GM18502 (cell line): Measurements from ENCODE around the gene ERICH3.

Experiments
- ATAC-seq: cut with Tn5 transposase; IDR thresholded peaks from one replicate; pipeline ENCODE4 v1.9.1; 2021; ENCODE audit warnings: mild to moderate bottlenecking; ENCODE audit not compliant: unreplicated experiment, poor library complexity

The ERICH3 gene

DNA sequence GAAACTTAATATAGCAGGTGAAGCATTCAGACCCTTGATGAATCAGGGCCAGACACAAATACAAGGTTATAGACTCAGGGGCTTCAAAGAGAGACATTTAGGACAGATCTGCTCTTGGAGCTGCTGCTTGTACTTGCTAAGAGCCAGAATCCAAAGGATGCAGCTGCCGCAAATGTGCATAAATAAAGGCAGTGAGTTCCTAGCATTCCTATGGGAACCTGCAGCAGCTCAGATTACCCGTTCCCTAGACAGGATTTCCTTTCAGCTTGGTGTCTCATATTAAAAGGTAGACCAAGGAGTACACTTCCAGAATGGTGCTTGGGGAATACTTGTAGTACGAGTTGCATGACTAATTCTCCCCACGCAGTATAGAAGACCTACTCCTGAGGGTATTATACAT is 151.4 kb downstream of the ERICH3 start:
- no peak for ATAC-seq
